PFSK-1 (cell line): ENCODE results near the gene TRPT1.

Experiments
- POLR2AphosphoS5 ChIP-seq: IDR thresholded peaks from 2 replicates; pipeline ENCODE4 v1.6.1; 2012; ENCODE audit warnings: low read depth, mild to moderate bottlenecking, control low read depth, low read length, moderate library complexity
- SIN3A ChIP-seq: IDR thresholded peaks from 2 replicates; pipeline ENCODE4 v1.6.1; 2012; ENCODE audit warnings: mild to moderate bottlenecking, low read length, moderate library complexity, borderline replicate concordance; ENCODE audit not compliant: insufficient read depth
- TAF1 ChIP-seq: IDR thresholded peaks from 2 replicates; pipeline ENCODE4 v1.6.1; 2012; ENCODE audit warnings: low read length, control low read depth, borderline replicate concordance; ENCODE audit not compliant: insufficient read depth
- TF ChIP-seq, protein P1 (sequence below), 2 experiments: IDR thresholded peaks; 2 replicates each; pipeline versions ENCODE4 v1.6.1 to v1.8.0; 2011 to 2012; ENCODE audit warnings: low read depth in 2 of 2, low read length in 2 of 2, control low read depth in 1 of 2, inconsistent platforms in 1 of 2, mild to moderate bottlenecking in 1 of 2, moderate library complexity in 1 of 2; ENCODE audit not compliant: insufficient read depth in 1 of 2

DNA sequence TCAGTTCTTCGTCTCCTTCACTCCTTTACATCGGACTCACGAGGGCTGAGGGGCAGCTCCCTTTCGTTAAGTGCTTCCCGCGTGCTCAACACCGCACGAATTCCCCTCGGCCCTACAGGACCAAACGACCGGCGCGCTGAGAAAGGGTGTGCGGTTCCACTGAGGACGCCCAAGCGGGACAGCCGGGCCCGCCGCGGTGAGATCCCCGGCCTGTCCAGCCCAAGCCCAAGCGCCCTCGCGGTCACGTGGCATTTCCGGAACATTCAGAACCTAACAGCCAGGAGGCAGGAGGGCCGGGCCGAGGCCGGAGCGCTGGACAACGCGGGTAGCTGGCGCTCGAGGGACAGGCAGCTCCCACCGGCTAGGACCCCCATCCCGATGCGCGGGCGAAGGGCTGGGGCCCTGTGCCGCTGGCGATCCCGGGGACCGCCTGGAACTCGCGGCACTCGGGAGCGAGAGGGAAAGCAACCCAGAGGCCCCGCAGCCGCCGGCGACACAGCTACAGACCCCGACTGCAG is 40.8 kb downstream of the TRPT1 start:
- TF ChIP-seq SIN3A = 0 out of 2 replicates have a peak, but pooled peaks have one; percentile 8
- peak; percentile 95 for TF ChIP-seq POLR2AphosphoS5
- TF ChIP-seq TAF1 = peak; percentile 94
- TF ChIP-seq, protein P1, sequence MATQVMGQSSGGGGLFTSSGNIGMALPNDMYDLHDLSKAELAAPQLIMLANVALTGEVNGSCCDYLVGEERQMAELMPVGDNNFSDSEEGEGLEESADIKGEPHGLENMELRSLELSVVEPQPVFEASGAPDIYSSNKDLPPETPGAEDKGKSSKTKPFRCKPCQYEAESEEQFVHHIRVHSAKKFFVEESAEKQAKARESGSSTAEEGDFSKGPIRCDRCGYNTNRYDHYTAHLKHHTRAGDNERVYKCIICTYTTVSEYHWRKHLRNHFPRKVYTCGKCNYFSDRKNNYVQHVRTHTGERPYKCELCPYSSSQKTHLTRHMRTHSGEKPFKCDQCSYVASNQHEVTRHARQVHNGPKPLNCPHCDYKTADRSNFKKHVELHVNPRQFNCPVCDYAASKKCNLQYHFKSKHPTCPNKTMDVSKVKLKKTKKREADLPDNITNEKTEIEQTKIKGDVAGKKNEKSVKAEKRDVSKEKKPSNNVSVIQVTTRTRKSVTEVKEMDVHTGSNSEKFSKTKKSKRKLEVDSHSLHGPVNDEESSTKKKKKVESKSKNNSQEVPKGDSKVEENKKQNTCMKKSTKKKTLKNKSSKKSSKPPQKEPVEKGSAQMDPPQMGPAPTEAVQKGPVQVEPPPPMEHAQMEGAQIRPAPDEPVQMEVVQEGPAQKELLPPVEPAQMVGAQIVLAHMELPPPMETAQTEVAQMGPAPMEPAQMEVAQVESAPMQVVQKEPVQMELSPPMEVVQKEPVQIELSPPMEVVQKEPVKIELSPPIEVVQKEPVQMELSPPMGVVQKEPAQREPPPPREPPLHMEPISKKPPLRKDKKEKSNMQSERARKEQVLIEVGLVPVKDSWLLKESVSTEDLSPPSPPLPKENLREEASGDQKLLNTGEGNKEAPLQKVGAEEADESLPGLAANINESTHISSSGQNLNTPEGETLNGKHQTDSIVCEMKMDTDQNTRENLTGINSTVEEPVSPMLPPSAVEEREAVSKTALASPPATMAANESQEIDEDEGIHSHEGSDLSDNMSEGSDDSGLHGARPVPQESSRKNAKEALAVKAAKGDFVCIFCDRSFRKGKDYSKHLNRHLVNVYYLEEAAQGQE (IDR thresholded peaks at IDR 0.05; ENCODE audit: insufficient read depth in 1 of 2, low read depth in 2 of 2, low read length in 2 of 2) = peak in 1 of 2 experiments; percentile 52; a peak in 1 of 4 replicates
